Lower leg skin (tissue), 4 donors: ENCODE data around the gene IER3. TPM values are rescaled to one million over a fixed set of nuclear protein-coding genes. Genes with fewer than 3 reads are reported as not detected.
"Not testable (repeated sequence)": the region's sequence is repeated elsewhere in the genome, so short reads cannot be mapped to it uniquely, and the experiment has no call there.

Experiments used
- DNase-seq, 2 donors: peaks; one replicate each; pipeline ENCODE4 v3.0.0-alpha.2; 2019; ENCODE audit warnings: low spot score in 2 of 2
- H3K4me3 ChIP-seq: fragments of 200-600 bp; sonication (generic); 2 replicates; pipeline ENCODE4 v1.5.1; 2017; ENCODE audit warnings: mild to moderate bottlenecking, low read depth; ENCODE audit not compliant: poor library complexity, severe bottlenecking
- POLR2A ChIP-seq, 2 donors: fragments of 450-650 bp; IDR thresholded peaks; one replicate each; pipeline ENCODE4 v1.6.1; 2016 to 2017; ENCODE audit warnings: antibody characterized with exemption in 2 of 2, mild to moderate bottlenecking in 1 of 2, moderate library complexity in 1 of 2
- WGBS, 2 donors: methylation state at CpG; one replicate each; pipeline ENCODE4 v1.1.5; 2018; 5-methylcytosine and 5-hydroxymethylcytosine counted together
- intact Hi-C: fragments of 100-400 bp; cut with DNase I; formaldehyde crosslinking; loops from one replicate; pipeline ENCODE4 v1.15.0; 2023; ENCODE audit warnings: low total_unique reads
- total RNA-seq, 4 donors: library from RNA; depleted of rRNA; stranded (reverse); fragments of >200 nt; gene quantifications; one replicate each; pipeline ENCODE4 v1.1.0, GENCODE V29; 2016
- TF ChIP-seq, protein P1 (sequence below), 3 donors: fragments of 450-650 bp; IDR thresholded peaks; one replicate each; pipeline ENCODE4 v1.5.1; 2016; ENCODE audit warnings: antibody characterized with exemption in 3 of 3, mild to moderate bottlenecking in 3 of 3, moderate library complexity in 2 of 3

IER3 gene
- total RNA-seq, 4 donors from 2014 or later: 20.9 to 56.5 (median 33.3) TPM

DNA sequence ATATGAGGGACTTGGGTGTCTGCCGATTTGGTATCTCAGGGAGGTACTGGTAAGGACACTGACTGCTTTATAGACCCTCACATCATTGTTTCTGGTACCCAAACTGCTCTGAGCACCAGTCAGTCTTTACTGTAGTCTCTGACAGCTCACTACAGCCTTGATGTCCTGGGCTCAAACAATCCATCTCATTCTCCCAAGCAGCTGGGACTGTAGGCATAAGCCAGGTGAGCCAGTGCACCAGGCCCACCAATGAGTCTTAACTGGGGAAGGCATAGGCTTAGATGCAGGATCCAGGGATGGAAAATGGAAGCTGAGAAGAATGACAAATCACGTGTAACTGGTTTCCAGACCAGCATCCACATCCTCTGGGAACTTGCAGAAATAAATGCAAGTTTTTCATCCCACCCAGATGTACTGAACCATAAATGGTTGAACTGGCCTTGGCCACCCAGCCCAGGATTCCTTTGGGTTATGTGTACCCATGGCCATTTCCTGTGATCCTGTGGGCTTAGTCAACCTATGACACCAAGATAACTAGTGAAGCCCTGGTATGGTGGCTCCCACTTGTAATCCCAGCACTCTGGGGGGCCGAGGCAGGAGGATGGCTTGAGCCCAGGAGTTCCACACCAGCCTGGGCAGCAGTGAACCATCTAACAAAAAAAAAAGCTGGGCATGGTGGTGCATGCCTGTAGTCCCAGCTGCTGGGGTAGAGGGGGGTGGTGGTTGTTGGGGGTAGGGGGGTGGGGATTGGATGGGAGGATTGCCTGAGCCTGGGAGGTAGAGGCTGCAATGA, 18.4 kb downstream of the IER3 start:
- no peak for TF ChIP-seq POLR2A (IDR thresholded peaks at IDR 0.05)
- TF ChIP-seq, protein P1, sequence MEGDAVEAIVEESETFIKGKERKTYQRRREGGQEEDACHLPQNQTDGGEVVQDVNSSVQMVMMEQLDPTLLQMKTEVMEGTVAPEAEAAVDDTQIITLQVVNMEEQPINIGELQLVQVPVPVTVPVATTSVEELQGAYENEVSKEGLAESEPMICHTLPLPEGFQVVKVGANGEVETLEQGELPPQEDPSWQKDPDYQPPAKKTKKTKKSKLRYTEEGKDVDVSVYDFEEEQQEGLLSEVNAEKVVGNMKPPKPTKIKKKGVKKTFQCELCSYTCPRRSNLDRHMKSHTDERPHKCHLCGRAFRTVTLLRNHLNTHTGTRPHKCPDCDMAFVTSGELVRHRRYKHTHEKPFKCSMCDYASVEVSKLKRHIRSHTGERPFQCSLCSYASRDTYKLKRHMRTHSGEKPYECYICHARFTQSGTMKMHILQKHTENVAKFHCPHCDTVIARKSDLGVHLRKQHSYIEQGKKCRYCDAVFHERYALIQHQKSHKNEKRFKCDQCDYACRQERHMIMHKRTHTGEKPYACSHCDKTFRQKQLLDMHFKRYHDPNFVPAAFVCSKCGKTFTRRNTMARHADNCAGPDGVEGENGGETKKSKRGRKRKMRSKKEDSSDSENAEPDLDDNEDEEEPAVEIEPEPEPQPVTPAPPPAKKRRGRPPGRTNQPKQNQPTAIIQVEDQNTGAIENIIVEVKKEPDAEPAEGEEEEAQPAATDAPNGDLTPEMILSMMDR (IDR thresholded peaks at IDR 0.05): no peak
- intact Hi-C loops: no loop called here
- no peak overlapping the region for H3K4me3 ChIP-seq
- 47 to 64% methylated on average over 3 of the region's 3 CpGs for WGBS, 2 donors
- no peak for DNase-seq

DNA sequence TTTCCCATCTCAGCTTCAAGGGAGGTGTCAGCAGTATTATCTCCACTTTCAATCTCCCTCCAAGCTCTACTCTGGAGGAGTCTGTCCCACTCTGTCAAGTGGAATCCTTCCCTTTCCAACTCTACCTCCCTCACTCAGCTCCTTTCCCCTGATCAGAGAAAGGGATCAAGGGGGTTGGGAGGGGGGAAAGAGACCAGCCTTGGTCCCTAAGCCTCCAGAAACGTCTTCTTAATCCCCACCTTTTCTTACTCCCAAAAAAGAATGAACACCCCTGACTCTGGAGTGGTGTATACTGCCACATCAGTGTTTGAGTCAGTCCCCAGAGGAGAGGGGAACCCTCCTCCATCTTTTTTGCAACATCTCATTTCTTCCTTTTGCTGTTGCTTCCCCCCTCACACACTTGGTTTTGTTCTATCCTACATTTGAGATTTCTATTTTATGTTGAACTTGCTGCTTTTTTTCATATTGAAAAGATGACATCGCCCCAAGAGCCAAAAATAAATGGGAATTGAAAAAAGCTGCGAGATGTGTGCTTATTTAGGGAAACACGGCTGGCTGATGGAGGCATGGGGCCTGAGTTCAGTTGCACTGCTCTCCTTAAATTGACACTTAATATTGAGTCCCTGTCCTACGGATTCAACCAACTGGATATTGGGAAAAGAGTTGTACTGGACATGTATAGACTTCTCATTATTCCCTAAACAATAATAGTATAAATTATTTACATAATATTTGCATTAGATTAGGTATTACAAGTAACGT, 19.3 kb downstream of the IER3 start:
- intact Hi-C loops: no loop called here
- WGBS, 2 donors: 37 to 38% methylated on average over 6 of the region's 6 CpGs
- H3K4me3 ChIP-seq: no peak overlapping the region
- DNase-seq: no peak
- TF ChIP-seq POLR2A (IDR thresholded peaks at IDR 0.05): no peak
- TF ChIP-seq, protein P1 (IDR thresholded peaks at IDR 0.05): no peak

DNA sequence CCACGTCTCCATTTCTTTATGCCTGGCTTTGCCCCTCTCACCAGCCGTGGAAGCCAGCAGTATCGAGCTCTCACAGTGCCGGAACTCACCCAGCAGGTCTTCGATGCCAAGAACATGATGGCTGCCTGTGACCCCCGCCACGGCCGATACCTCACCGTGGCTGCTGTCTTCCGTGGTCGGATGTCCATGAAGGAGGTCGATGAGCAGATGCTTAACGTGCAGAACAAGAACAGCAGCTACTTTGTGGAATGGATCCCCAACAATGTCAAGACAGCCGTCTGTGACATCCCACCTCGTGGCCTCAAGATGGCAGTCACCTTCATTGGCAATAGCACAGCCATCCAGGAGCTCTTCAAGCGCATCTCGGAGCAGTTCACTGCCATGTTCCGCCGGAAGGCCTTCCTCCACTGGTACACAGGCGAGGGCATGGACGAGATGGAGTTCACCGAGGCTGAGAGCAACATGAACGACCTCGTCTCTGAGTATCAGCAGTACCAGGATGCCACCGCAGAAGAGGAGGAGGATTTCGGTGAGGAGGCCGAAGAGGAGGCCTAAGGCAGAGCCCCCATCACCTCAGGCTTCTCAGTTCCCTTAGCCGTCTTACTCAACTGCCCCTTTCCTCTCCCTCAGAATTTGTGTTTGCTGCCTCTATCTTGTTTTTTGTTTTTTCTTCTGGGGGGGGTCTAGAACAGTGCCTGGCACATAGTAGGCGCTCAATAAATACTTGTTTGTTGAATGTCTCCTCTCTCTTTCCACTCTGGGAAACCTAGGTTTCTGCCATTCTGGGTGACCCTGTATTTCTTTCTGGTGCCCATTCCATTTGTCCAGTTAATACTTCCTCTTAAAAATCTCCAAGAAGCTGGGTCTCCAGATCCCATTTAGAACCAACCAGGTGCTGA, 20.3 kb downstream of the IER3 start:
- WGBS, 2 donors: 38 to 42% methylated on average over 28 to 29 of the region's 29 CpGs
- intact Hi-C loops: loop anchor here (1.0 kb wide), 1 partner anchor 46 kb away; no protein-coding TSS in a partner anchor
- DNase-seq, H3K4me3 ChIP-seq: not testable (repeated sequence)

DNA sequence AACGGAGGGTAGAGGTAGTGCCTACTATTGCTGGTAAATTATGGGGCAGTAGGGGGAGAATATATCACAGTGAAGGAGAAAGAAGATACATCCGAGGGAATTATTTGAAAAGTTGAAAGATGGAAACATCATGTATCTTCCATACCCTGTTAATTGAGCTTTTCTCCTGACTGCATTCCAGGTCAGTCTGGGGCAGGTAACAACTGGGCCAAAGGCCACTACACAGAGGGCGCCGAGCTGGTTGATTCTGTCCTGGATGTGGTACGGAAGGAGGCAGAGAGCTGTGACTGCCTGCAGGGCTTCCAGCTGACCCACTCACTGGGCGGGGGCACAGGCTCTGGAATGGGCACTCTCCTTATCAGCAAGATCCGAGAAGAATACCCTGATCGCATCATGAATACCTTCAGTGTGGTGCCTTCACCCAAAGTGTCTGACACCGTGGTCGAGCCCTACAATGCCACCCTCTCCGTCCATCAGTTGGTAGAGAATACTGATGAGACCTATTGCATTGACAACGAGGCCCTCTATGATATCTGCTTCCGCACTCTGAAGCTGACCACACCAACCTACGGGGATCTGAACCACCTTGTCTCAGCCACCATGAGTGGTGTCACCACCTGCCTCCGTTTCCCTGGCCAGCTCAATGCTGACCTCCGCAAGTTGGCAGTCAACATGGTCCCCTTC, 21.0 kb downstream of the IER3 start:
- DNase-seq, H3K4me3 ChIP-seq: not testable (repeated sequence)
- intact Hi-C loops: loop anchor here (1.0 kb wide), 1 partner anchor 45 kb away; no protein-coding TSS in a partner anchor
- WGBS, 2 donors: 50 to 51% methylated on average over 16 of the region's 16 CpGs

DNA sequence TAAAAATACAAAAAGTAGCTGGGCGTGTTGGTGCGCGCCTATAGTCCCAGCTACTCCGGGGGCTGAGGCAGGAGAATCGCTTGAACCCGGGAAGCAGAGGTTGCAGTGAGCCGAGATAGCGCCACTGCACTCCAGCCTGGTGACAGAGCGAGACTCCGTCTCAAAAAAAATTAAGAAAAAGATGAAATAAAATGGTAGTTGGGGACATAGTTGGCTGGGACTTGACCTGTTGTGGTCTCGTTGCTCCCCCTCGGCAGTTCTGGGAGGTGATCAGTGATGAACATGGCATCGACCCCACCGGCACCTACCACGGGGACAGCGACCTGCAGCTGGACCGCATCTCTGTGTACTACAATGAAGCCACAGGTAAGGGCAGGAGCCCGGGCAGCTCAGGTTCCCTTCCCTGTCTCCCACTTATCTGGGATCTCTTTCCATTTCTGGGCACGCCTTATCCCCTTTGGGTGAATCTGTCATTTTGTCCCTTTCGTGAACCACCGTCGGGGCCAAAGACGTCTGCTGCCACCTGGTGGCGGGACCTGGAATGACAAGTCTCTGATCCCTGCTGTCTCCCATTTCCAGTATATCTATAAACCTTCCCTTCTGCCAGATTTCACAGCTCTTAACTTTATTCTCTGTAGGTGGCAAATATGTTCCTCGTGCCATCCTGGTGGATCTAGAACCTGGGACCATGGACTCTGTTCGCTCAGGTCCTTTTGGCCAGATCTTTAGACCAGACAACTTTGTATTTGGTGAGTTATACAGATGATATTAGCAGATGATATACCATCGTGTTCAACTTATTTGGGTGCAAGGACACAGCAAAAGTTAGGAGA, 21.9 kb downstream of the IER3 start:
- intact Hi-C loops: loop anchor here (1.0 kb wide), 1 partner anchor 44 kb away; no protein-coding TSS in a partner anchor
- H3K4me3 ChIP-seq: peak overlapping the region; percentile 86
- 5 to 8% methylated on average over 27 of the region's 27 CpGs for WGBS, 2 donors
- peak; percentile 90 to 98 for DNase-seq
- no peak for TF ChIP-seq POLR2A (IDR thresholded peaks at IDR 0.05)
- TF ChIP-seq, protein P1 (IDR thresholded peaks at IDR 0.05): peak in 1 of 3 donors; percentile 98

DNA sequence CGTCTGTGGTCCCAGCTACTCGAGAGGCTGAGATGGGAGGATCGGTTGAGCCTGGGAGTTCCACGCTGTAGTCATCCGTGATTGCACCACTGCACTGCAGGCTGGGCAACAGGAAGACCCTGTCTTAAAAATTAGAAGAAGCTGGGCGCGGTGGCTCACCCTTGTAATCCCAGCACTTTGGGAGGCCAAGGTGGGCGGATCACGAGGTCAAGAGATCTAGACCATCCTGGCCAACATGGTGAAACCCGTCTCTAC, 22.4 kb downstream of the IER3 start:
- H3K4me3 ChIP-seq: peak overlapping the region; percentile 86
- 3 to 5% methylated on average over 10 of the region's 10 CpGs for WGBS, 2 donors
- intact Hi-C loops: not testable (repeated sequence)
- DNase-seq: peak; percentile 53 to 91
